Prostate gland (tissue), 2 donors: ENCODE measurements around the gene ATP5PB. TPM values are rescaled to one million over a fixed set of nuclear protein-coding genes. Genes with fewer than 3 reads are reported as not detected.

Experiments used
- DNase-seq: peaks from one replicate; pipeline ENCODE4 v3.0.0-alpha.2; 2019; ENCODE audit warnings: low spot score
- H3K27ac ChIP-seq, 2 donors: fragments of 200-600 bp; sonication (generic); 2 replicates each; pipeline ENCODE4 v1.5.1; 2017 to 2019
- H3K27me3 ChIP-seq: fragments of 200-600 bp; sonication (generic); replicated peaks from 2 replicates; pipeline ENCODE4 v1.5.1; 2019; ENCODE audit not compliant: insufficient read depth
- H3K36me3 ChIP-seq, 2 donors: fragments of 200-600 bp; sonication (generic); 1 replicate in 1 of 2; 2 replicates in 1 of 2; pipeline versions ENCODE4 v1.5.1 to v1.8.1; 2017 to 2019
- H3K4me1 ChIP-seq: fragments of 200-600 bp; sonication (generic); replicated peaks from 2 replicates; pipeline ENCODE4 v1.5.1; 2019
- H3K4me3 ChIP-seq, 2 donors: fragments of 200-600 bp; sonication (generic); 2 replicates each; pipeline ENCODE4 v1.5.1; 2017 to 2019
- H3K9me3 ChIP-seq: fragments of 200-600 bp; sonication (generic); 2 replicates; pipeline ENCODE4 v1.5.1; 2017
- CTCF ChIP-seq, 4 experiments: fragments of 200-600 bp in 2 of 4; fragments of 450-650 bp in 2 of 4; sonication (generic) in 2 of 4; IDR thresholded peaks; 1 replicate in 3 of 4; 2 replicates in 1 of 4; pipeline ENCODE4 v1.5.1; 2016 to 2019; ENCODE audit warnings: antibody characterized with exemption in 4 of 4, mild to moderate bottlenecking in 2 of 4, moderate library complexity in 2 of 4
- POLR2A ChIP-seq: fragments of 450-650 bp; IDR thresholded peaks from one replicate; pipeline ENCODE4 v1.6.1; 2016; ENCODE audit warnings: antibody characterized with exemption, mild to moderate bottlenecking
- POLR2AphosphoS5 ChIP-seq: sonication (generic); formaldehyde crosslinking; IDR thresholded peaks from one replicate; pipeline ENCODE4 v1.6.1; 2017; ENCODE audit warnings: antibody characterized with exemption
- WGBS: methylation state at CpG from one replicate; pipeline ENCODE4 v1.1.5; 2018; 5-methylcytosine and 5-hydroxymethylcytosine counted together
- intact Hi-C: fragments of 100-400 bp; cut with DNase I; formaldehyde crosslinking; loops from one replicate; pipeline ENCODE4 v1.14.2; 2022
- total RNA-seq, 2 donors: library from RNA; depleted of rRNA; stranded (reverse); fragments of >200 nt; gene quantifications; one replicate each; pipeline ENCODE4 v1.1.0, GENCODE V29; 2016

Gene ATP5PB
- total RNA-seq, 2 donors from 2014 or later = 144 to 192 TPM

DNA sequence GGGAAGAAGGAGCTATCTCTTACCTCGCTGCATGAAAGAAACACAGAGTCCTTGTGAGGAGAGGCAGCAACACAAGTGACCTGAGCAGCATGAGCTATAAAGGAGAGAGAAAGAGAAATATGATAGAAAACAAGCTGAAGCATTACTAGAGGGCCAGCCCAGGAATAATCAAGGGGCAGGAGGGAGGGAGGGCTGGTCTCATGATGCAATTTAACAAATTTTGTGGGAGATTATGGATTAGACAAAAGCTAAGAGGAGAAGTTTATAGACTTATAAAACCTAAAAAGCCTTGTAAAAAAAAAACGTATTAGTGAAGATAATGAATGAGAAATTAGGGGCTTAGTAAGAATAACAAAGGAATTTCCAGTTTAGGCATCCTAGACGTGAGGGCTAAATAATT is 5.2 kb upstream of the ATP5PB start:
- intact Hi-C loops = no loop called here
- Histone ChIP-seq H3K27me3 (no peaks in the 10 kb centered on the region), H3K27ac (no peak overlapping the region), H3K9me3 (no peaks in the 10 kb centered on the region), H3K4me3 (no peak overlapping the region), H3K4me1 (no peaks in the 10 kb centered on the region), H3K36me3 (peaks cover 3 to 6% of the 10 kb centered on the region in 2 donors)
- WGBS = 54% methylated on average over 3 of the region's 3 CpGs
- TF ChIP-seq POLR2AphosphoS5 (no peak), CTCF (IDR thresholded peaks at IDR 0.05) (no peak), POLR2A (no peak)
- DNase-seq = no peak

DNA sequence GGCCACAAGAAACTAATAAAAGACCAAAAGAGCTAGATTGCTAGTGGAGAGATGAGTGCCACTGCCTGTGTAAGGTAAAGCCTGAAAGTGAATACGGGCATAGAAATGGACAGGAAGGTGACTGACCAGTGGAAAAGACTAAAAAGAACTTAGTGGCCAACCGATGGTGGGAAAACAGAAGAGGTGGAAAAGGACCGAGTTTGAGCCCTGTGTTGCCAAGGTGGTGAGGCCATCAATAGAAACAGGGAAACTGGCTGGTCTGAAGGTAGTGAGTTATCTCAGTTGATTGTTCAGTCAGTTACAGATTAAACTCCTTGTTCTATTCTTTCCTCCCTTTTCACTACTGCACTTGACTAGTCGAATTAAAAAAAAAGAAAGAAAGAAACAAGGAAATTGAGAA is 2.7 kb upstream of the ATP5PB start:
- H3K9me3 ChIP-seq = no peaks in the 10 kb centered on the region
- intact Hi-C loops = no loop called here
- DNase-seq = no peak
- no peak overlapping the region for H3K27ac ChIP-seq
- no peak for TF ChIP-seq POLR2AphosphoS5
- no peak for TF ChIP-seq POLR2A
- TF ChIP-seq CTCF (IDR thresholded peaks at IDR 0.05) = no peak
- H3K27me3 ChIP-seq = no peaks in the 10 kb centered on the region
- WGBS = 58% methylated on average over 4 of the region's 4 CpGs
- no peak overlapping the region for H3K4me3 ChIP-seq
- H3K36me3 ChIP-seq = peaks cover 0 to 3% of the 10 kb centered on the region in 2 donors
- no peaks in the 10 kb centered on the region for H3K4me1 ChIP-seq

DNA sequence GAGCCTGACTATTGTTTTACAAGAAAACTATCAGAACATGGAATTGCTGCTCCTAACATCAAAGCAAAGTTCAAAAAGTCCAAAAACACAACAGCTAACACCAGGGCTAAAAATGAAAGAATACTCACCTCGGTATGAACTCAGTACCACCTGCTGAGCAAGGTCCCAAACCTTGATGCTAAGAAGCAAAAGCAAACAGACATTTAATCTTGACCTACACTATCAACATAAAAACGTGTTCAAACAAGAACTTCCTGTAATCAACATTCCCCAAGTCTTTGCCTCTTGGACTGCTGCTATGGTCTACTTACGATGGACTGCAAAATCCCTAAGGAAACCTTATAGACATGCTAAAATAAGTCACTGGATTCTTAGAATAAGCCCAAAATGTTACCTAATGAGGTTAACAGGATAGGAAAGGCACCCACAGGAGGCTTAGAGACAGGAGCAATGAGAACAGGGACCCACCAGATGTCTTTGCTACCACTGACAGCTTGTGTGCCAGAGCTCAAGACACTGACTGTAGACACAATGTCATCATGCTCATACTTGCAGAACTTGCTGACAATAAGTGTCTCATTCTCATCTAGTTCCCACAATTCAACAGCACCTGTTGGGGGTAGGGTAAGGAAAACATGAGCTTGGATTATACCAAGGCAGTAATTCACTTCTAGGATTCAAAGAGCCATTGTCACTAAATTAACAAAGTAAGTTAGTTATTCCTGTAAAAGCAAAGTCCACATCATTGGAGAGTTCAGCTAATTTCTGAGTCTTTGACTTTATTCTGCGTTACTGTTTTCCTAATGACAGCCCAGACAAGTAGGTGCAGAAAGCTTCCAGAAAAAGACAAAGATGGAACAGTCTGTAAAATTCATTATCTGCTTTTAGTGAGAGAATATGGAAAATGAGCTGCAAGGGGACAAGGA is 2.0 kb upstream of the ATP5PB start:
- no peak overlapping the region for H3K4me3 ChIP-seq
- H3K4me1 ChIP-seq = no peaks in the 10 kb centered on the region
- no peak for TF ChIP-seq POLR2A
- no peak for TF ChIP-seq CTCF (IDR thresholded peaks at IDR 0.05)
- no peak for TF ChIP-seq POLR2AphosphoS5
- intact Hi-C loops = no loop called here
- no peak for DNase-seq
- peak overlapping the region in 1 of 2 donors; percentile 4 for H3K27ac ChIP-seq
- H3K9me3 ChIP-seq = no peaks in the 10 kb centered on the region
- peaks cover 0 to 3% of the 10 kb centered on the region in 2 donors for H3K36me3 ChIP-seq
- WGBS = 44% methylated on average over 4 of the region's 4 CpGs
- no peaks in the 10 kb centered on the region for H3K27me3 ChIP-seq

- intact Hi-C loops = no loop called here
- no peaks in the 10 kb centered on the region for H3K4me1 ChIP-seq
- under 1% methylated on average over 25 of the region's 25 CpGs for WGBS
- H3K27ac ChIP-seq = peak overlapping the region; percentile 46 to 47
- peak overlapping the region; percentile 71 to 91 for H3K4me3 ChIP-seq
- H3K36me3 ChIP-seq = no peaks in the 10 kb centered on the region
- no peak for TF ChIP-seq POLR2AphosphoS5
- no peak for TF ChIP-seq CTCF (IDR thresholded peaks at IDR 0.05)
- TF ChIP-seq POLR2A = no peak
- DNase-seq = no peak
- no peaks in the 10 kb centered on the region for H3K27me3 ChIP-seq
- H3K9me3 ChIP-seq = no peaks in the 10 kb centered on the region
Observed at GRCh38 chr1:111448482-111448917, 764 bp upstream of the ATP5PB start.

DNA sequence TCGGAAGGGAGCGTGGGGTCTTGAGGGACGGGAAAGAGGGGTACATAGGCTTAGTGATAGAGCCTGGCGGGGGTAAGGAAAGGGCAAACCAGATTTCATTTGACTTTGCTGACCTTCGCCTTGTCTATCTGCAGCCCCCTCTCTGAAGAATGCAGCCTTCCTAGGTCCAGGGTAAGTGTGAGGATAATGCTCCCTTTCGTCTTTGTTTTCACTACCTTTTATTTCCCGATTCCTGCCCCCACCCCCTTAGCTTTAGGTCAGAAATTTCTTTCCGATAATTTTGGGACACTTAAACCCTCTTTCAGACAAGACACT is 396 bp downstream of the ATP5PB start:
- no peak for TF ChIP-seq POLR2A
- no peak for TF ChIP-seq CTCF (IDR thresholded peaks at IDR 0.05)
- TF ChIP-seq POLR2AphosphoS5 = no peak
- Histone ChIP-seq H3K4me1 (no peaks in the 10 kb centered on the region), H3K27ac (peak overlapping the region; percentile 69 to 82), H3K9me3 (no peaks in the 10 kb centered on the region), H3K36me3 (no peaks in the 10 kb centered on the region), H3K4me3 (peak overlapping the region; percentile 71 to 91), H3K27me3 (no peaks in the 10 kb centered on the region)
- intact Hi-C loops = no loop called here
- WGBS = 0% methylated on average over 8 of the region's 8 CpGs
- DNase-seq = no peak
